ENCODE data around the gene SSH2.

The SSH2 gene

DNA sequence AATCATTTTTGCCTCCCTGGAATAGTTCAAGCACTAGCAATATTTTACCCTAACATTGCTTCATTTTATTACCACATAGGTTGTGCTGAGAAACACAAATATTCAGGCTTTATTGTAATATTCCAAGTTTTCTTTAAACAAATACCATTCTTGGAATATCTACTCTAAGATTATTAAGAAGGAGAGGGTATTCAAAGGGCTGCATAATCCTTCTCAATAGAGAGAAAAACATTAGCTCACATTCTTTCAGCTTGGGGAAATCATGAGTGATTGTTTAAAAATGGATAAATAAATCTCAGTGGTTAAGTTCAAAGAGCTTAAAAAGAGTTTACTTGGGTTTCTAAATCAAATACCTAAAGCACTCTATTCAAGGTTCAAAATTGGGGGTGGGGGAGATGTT is 195.4 kb downstream of the SSH2 start:
- no peak overlapping the region for H3K9ac ChIP-seq (ENCODE audit: low read length)
- H3K4me1 ChIP-seq (ENCODE audit: low read length) = no peaks in the 10 kb centered on the region
- H3K36me3 ChIP-seq (replicated peaks; ENCODE audit: insufficient read depth, low read length) = no peaks in the 10 kb centered on the region
- H3K27ac ChIP-seq (ENCODE audit: low read length) = no peak overlapping the region
- no peaks in the 10 kb centered on the region for H3K79me2 ChIP-seq (ENCODE audit: low read length)
- no peaks in the 10 kb centered on the region for H3K9me2 ChIP-seq (replicated peaks; ENCODE audit: insufficient read depth, low read length)
- H3K9me3 ChIP-seq (replicated peaks; ENCODE audit: insufficient read depth, low read length) = no peaks in the 10 kb centered on the region
- H3K4me2 ChIP-seq (ENCODE audit: low read depth, low read length) = no peak overlapping the region
- no peak overlapping the region for H3K4me3 ChIP-seq (ENCODE audit: low read length)
- H3K27me3 ChIP-seq (replicated peaks; ENCODE audit: insufficient read depth, low read length) = no peaks in the 10 kb centered on the region
- no peaks in the 10 kb centered on the region for H3F3A ChIP-seq (ENCODE audit: insufficient read depth, low read length)
- H4K20me1 ChIP-seq (ENCODE audit: insufficient read depth, low read length) = no peaks in the 10 kb centered on the region
- no peak overlapping the region for H2AFZ ChIP-seq (ENCODE audit: low read length)
- TF ChIP-seq, protein P1, sequence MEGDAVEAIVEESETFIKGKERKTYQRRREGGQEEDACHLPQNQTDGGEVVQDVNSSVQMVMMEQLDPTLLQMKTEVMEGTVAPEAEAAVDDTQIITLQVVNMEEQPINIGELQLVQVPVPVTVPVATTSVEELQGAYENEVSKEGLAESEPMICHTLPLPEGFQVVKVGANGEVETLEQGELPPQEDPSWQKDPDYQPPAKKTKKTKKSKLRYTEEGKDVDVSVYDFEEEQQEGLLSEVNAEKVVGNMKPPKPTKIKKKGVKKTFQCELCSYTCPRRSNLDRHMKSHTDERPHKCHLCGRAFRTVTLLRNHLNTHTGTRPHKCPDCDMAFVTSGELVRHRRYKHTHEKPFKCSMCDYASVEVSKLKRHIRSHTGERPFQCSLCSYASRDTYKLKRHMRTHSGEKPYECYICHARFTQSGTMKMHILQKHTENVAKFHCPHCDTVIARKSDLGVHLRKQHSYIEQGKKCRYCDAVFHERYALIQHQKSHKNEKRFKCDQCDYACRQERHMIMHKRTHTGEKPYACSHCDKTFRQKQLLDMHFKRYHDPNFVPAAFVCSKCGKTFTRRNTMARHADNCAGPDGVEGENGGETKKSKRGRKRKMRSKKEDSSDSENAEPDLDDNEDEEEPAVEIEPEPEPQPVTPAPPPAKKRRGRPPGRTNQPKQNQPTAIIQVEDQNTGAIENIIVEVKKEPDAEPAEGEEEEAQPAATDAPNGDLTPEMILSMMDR (IDR thresholded peaks at IDR 0.05; ENCODE audit: low read length) = no peak
- TF ChIP-seq EZH2 (optimal IDR thresholded peaks at IDR 0.05; ENCODE audit: low read depth, low read length) = no peak
- no peak for TF ChIP-seq EZH2phosphoT487 (IDR thresholded peaks at IDR 0.05; ENCODE audit: low read length)
- DNase-seq = no peak

DNA sequence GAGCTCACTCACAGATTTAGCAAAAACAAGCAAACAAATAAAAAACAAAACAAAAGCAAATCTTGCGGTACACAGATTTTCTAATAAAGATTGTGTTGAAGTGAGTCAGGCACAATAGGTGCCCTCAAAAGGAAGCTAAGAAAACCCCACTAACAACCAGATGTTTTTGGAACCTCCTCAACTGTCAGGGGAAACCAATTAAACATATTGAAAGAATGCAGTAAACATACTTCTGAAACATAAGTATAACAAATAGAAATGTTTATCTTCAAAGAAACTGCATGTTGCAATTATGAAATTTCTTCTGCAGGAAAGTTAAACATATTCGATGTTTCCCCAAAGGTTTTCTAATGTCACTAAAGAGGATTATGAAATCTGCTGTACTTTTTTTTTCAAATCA is 196.9 kb downstream of the SSH2 start:
- H3K4me1 ChIP-seq (ENCODE audit: low read length) = no peaks in the 10 kb centered on the region

DNA sequence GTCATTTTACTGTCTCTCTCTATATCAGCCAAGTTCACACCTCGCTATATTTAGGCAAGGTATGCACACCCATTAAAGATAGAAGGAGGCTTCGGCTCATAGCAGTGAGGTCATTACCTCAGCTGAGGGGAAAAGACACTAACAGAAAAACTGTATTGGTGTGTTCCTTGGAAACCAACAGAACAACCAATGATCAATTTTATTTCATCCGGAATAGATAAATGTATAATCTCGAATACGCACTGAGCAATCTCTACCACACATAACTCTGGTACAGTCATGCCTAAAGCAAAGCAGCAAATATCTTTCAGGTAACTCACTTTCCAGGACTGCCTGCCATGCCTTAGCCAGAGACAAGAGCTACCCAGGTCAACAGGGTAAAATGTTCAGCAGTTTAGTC is 197.4 kb downstream of the SSH2 start:
- Histone ChIP-seq H3K9me2 (replicated peaks; ENCODE audit: insufficient read depth, low read length) (no peaks in the 10 kb centered on the region), H3K79me2 (ENCODE audit: low read length) (no peaks in the 10 kb centered on the region), H4K20me1 (ENCODE audit: insufficient read depth, low read length) (no peaks in the 10 kb centered on the region), H3K9ac (ENCODE audit: low read length) (no peak overlapping the region), H3K4me2 (ENCODE audit: low read depth, low read length) (no peak overlapping the region), H3F3A (ENCODE audit: insufficient read depth, low read length) (no peaks in the 10 kb centered on the region), H3K4me1 (ENCODE audit: low read length) (no peaks in the 10 kb centered on the region), H3K4me3 (ENCODE audit: low read length) (no peak overlapping the region), H3K9me3 (replicated peaks; ENCODE audit: insufficient read depth, low read length) (no peaks in the 10 kb centered on the region), H3K36me3 (replicated peaks; ENCODE audit: insufficient read depth, low read length) (no peaks in the 10 kb centered on the region), H3K27ac (ENCODE audit: low read length) (no peak overlapping the region), H2AFZ (ENCODE audit: low read length) (no peak overlapping the region), H3K27me3 (replicated peaks; ENCODE audit: insufficient read depth, low read length) (no peaks in the 10 kb centered on the region)
- TF ChIP-seq EZH2 (optimal IDR thresholded peaks at IDR 0.05; ENCODE audit: low read depth, low read length) = no peak
- no peak for DNase-seq

More for the DNA sequence above, 196.9 kb downstream of the SSH2 start:
- Histone ChIP-seq H3K9ac (ENCODE audit: low read length) (no peak overlapping the region), H3K27ac (ENCODE audit: low read length) (no peak overlapping the region), H3K9me2 (replicated peaks; ENCODE audit: insufficient read depth, low read length) (no peaks in the 10 kb centered on the region), H3F3A (ENCODE audit: insufficient read depth, low read length) (no peaks in the 10 kb centered on the region), H3K36me3 (replicated peaks; ENCODE audit: insufficient read depth, low read length) (no peaks in the 10 kb centered on the region), H2AFZ (ENCODE audit: low read length) (no peak overlapping the region), H3K4me3 (ENCODE audit: low read length) (no peak overlapping the region), H3K27me3 (replicated peaks; ENCODE audit: insufficient read depth, low read length) (no peaks in the 10 kb centered on the region), H3K79me2 (ENCODE audit: low read length) (no peaks in the 10 kb centered on the region), H4K20me1 (ENCODE audit: insufficient read depth, low read length) (no peaks in the 10 kb centered on the region), H3K9me3 (replicated peaks; ENCODE audit: insufficient read depth, low read length) (no peaks in the 10 kb centered on the region), H3K4me2 (ENCODE audit: low read depth, low read length) (no peak overlapping the region)
- TF ChIP-seq EZH2 (optimal IDR thresholded peaks at IDR 0.05; ENCODE audit: low read depth, low read length) = no peak
- no peak for TF ChIP-seq EZH2phosphoT487 (IDR thresholded peaks at IDR 0.05; ENCODE audit: low read length)
- DNase-seq = no peak

DNA sequence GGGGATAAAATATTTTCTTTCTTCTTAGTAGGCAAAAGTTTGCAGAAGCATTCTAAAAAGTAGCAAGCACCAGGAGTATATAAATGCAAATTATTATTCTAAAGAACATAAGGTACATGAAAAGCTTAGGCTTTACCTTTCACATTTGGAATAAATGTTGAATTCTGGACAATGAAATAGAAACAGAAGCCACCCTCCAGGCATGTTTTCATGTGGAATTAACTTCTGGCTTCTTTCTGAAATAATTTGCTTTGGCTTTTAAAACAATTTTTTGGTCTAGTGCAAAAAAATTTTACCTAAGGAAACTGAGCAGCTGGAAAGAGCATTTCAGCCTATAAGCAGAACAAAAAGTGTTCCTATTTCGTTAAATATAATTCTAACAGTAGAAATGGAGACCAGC is 197.8 kb downstream of the SSH2 start:
- Histone ChIP-seq H3K27ac (ENCODE audit: low read length) (no peak overlapping the region), H3K9ac (ENCODE audit: low read length) (no peak overlapping the region)
- TF ChIP-seq EZH2 (optimal IDR thresholded peaks at IDR 0.05; ENCODE audit: low read depth, low read length) = no peak
- TF ChIP-seq EZH2phosphoT487 (IDR thresholded peaks at IDR 0.05; ENCODE audit: low read length) = no peak
- TF ChIP-seq, protein P1 (IDR thresholded peaks at IDR 0.05; ENCODE audit: low read length) = no peak

More for the DNA sequence above, 197.8 kb downstream of the SSH2 start:
- H3K4me2 ChIP-seq (ENCODE audit: low read depth, low read length) = no peak overlapping the region
- no peaks in the 10 kb centered on the region for H3K79me2 ChIP-seq (ENCODE audit: low read length)
- no peaks in the 10 kb centered on the region for H4K20me1 ChIP-seq (ENCODE audit: insufficient read depth, low read length)
- DNase-seq = no peak
- no peak overlapping the region for H3K4me3 ChIP-seq (ENCODE audit: low read length)
- no peaks in the 10 kb centered on the region for H3K9me3 ChIP-seq (replicated peaks; ENCODE audit: insufficient read depth, low read length)
- no peaks in the 10 kb centered on the region for H3K27me3 ChIP-seq (replicated peaks; ENCODE audit: insufficient read depth, low read length)
- H3K4me1 ChIP-seq (ENCODE audit: low read length) = no peaks in the 10 kb centered on the region
- H3K36me3 ChIP-seq (replicated peaks; ENCODE audit: insufficient read depth, low read length) = no peaks in the 10 kb centered on the region
- H2AFZ ChIP-seq (ENCODE audit: low read length) = no peak overlapping the region
- H3K9me2 ChIP-seq (replicated peaks; ENCODE audit: insufficient read depth, low read length) = no peaks in the 10 kb centered on the region
- H3F3A ChIP-seq (ENCODE audit: insufficient read depth, low read length) = no peaks in the 10 kb centered on the region
